ENCODE data around the gene VWA8.
"Not testable (repeated sequence)": the region's sequence is repeated elsewhere in the genome, so short reads cannot be mapped to it uniquely, and the experiment has no call there.

- TF ChIP-seq, protein P1, sequence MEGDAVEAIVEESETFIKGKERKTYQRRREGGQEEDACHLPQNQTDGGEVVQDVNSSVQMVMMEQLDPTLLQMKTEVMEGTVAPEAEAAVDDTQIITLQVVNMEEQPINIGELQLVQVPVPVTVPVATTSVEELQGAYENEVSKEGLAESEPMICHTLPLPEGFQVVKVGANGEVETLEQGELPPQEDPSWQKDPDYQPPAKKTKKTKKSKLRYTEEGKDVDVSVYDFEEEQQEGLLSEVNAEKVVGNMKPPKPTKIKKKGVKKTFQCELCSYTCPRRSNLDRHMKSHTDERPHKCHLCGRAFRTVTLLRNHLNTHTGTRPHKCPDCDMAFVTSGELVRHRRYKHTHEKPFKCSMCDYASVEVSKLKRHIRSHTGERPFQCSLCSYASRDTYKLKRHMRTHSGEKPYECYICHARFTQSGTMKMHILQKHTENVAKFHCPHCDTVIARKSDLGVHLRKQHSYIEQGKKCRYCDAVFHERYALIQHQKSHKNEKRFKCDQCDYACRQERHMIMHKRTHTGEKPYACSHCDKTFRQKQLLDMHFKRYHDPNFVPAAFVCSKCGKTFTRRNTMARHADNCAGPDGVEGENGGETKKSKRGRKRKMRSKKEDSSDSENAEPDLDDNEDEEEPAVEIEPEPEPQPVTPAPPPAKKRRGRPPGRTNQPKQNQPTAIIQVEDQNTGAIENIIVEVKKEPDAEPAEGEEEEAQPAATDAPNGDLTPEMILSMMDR (IDR thresholded peaks at IDR 0.05; ENCODE audit: low read depth, low read length) = not testable (repeated sequence)
- TF ChIP-seq, protein P2, sequence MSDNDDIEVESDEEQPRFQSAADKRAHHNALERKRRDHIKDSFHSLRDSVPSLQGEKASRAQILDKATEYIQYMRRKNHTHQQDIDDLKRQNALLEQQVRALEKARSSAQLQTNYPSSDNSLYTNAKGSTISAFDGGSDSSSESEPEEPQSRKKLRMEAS (IDR thresholded peaks at IDR 0.05; ENCODE audit: low read depth, low read length) = not testable (repeated sequence)
- TF ChIP-seq POLR2A (IDR thresholded peaks at IDR 0.05; ENCODE audit: extremely low read depth, insufficient read length) = not testable (repeated sequence)
Observed at GRCh38 chr13:41542799-41543198, 418.1 kb downstream of the VWA8 start.

All from NB4 (cell line).